ENCODE measurements around the gene TNFRSF12A. TPM values are rescaled to one million over a fixed set of nuclear protein-coding genes. Genes with fewer than 3 reads are reported as not detected.

TNFRSF12A gene
- total RNA-seq, 1 experiment from 2014 or later, result 1,222 TPM

- in situ Hi-C loops (cut with HindIII; ENCODE audit: low pct_unique_long_range_greater_than_20kb, low sequenced_read_pairs), result no loop called here
- DNase-seq (ENCODE audit: low read depth), result no peak
Measured at GRCh38 chr16:3007059-3007956, 12.9 kb upstream of the TNFRSF12A start.

GRCh38 chr16:3007957-3008689 is 12.0 kb upstream of the TNFRSF12A start:
- in situ Hi-C loops (cut with HindIII; ENCODE audit: low pct_unique_long_range_greater_than_20kb, low sequenced_read_pairs), result no loop called here
- DNase-seq (ENCODE audit: low read depth), result no peak

GRCh38 chr16:3008690-3009037 is 11.5 kb upstream of the TNFRSF12A start:
- in situ Hi-C loops (cut with HindIII; ENCODE audit: low pct_unique_long_range_greater_than_20kb, low sequenced_read_pairs), result no loop called here
- DNase-seq (ENCODE audit: low read depth), result no peak

- in situ Hi-C loops (cut with HindIII; ENCODE audit: low pct_unique_long_range_greater_than_20kb, low sequenced_read_pairs), result no loop called here
- no peak for DNase-seq (ENCODE audit: low read depth)
Measured at GRCh38 chr16:3009568-3010390, 10.4 kb upstream of the TNFRSF12A start.

- DNase-seq (ENCODE audit: low read depth), result no peak
- in situ Hi-C loops (cut with HindIII; ENCODE audit: low pct_unique_long_range_greater_than_20kb, low sequenced_read_pairs), result no loop called here
Measured at GRCh38 chr16:3010510-3010909, 9.7 kb upstream of the TNFRSF12A start.

- no peak for DNase-seq (ENCODE audit: low read depth)
- in situ Hi-C loops (cut with HindIII; ENCODE audit: low pct_unique_long_range_greater_than_20kb, low sequenced_read_pairs), result no loop called here
Measured at GRCh38 chr16:3012246-3012645, 7.9 kb upstream of the TNFRSF12A start.

GRCh38 chr16:3012828-3013420 is 7.2 kb upstream of the TNFRSF12A start, which contains the start of gene CLDN9:
Gene CLDN9, plus strand, starts transcription at chr16:3012923. Its CDS starts 440 bp downstream, at chr16:3013363.
- peak; percentile 62 for DNase-seq (ENCODE audit: low read depth)
- in situ Hi-C loops (cut with HindIII; ENCODE audit: low pct_unique_long_range_greater_than_20kb, low sequenced_read_pairs), result no loop called here

GRCh38 chr16:3013491-3013951 is 6.6 kb upstream of the TNFRSF12A start:
- DNase-seq (ENCODE audit: low read depth), result peak; percentile 55
- in situ Hi-C loops (cut with HindIII; ENCODE audit: low pct_unique_long_range_greater_than_20kb, low sequenced_read_pairs), result no loop called here

GRCh38 chr16:3013998-3014690 is 6.0 kb upstream of the TNFRSF12A start:
- no peak for DNase-seq (ENCODE audit: low read depth)
- in situ Hi-C loops (cut with HindIII; ENCODE audit: low pct_unique_long_range_greater_than_20kb, low sequenced_read_pairs), result no loop called here

GRCh38 chr16:3014971-3015370 is 5.2 kb upstream of the TNFRSF12A start:
- in situ Hi-C loops (cut with HindIII; ENCODE audit: low pct_unique_long_range_greater_than_20kb, low sequenced_read_pairs), result no loop called here
- no peak for DNase-seq (ENCODE audit: low read depth)

GRCh38 chr16:3015865-3016521 is 4.2 kb upstream of the TNFRSF12A start:
- in situ Hi-C loops (cut with HindIII; ENCODE audit: low pct_unique_long_range_greater_than_20kb, low sequenced_read_pairs), result no loop called here

GRCh38 chr16:3017344-3017743 is 2.8 kb upstream of the TNFRSF12A start:
- DNase-seq (ENCODE audit: low read depth), result no peak
- in situ Hi-C loops (cut with HindIII; ENCODE audit: low pct_unique_long_range_greater_than_20kb, low sequenced_read_pairs), result no loop called here

More at GRCh38 chr16:3015865-3016521, 4.2 kb upstream of the TNFRSF12A start:
- DNase-seq (ENCODE audit: low read depth), result no peak

- DNase-seq (ENCODE audit: low read depth), result no peak
- in situ Hi-C loops (cut with HindIII; ENCODE audit: low pct_unique_long_range_greater_than_20kb, low sequenced_read_pairs), result no loop called here
Measured at GRCh38 chr16:3017794-3018506, 2.2 kb upstream of the TNFRSF12A start, which contains the start of gene CLDN6. Gene CLDN6, minus strand, starts transcription at chr16:3018183. Its CDS starts 2,162 bp downstream, at chr16:3016021.

- in situ Hi-C loops (cut with HindIII; ENCODE audit: low pct_unique_long_range_greater_than_20kb, low sequenced_read_pairs), result no loop called here
- DNase-seq (ENCODE audit: low read depth), result no peak
Measured at GRCh38 chr16:3019594-3020246, 448 bp upstream of the TNFRSF12A start.

- in situ Hi-C loops (cut with HindIII; ENCODE audit: low pct_unique_long_range_greater_than_20kb, low sequenced_read_pairs), result no loop called here
- peak; percentile 97 for DNase-seq (ENCODE audit: low read depth)
Measured at GRCh38 chr16:3020604-3021448, 658 bp downstream of the TNFRSF12A start.

Data from Caki2 (cell line).